Epithelial cell of proximal tubule (primary cell): Measurements from ENCODE around the gene IL12A. TPM values are rescaled to one million over a fixed set of nuclear protein-coding genes. Genes with fewer than 3 reads are reported as not detected.

Experiments
- DNase-seq: peaks from one replicate; pipeline ENCODE4 v3.0.0-alpha.2; 2011; ENCODE audit warnings: low read depth
- H3K4me3 ChIP-seq: 2 replicates; pipeline ENCODE4 v1.5.1; 2011; ENCODE audit warnings: low read depth, mild to moderate bottlenecking, low read length
- total RNA-seq: library from RNA; depleted of rRNA; stranded (reverse); fragments of >200 nt; gene quantifications from 2 replicates; pipeline ENCODE4 v1.2.3, GENCODE V29; 2015
- TF ChIP-seq, protein P1 (sequence below): conservative IDR thresholded peaks from 2 replicates; pipeline ENCODE4 v1.5.1; 2012; ENCODE audit warnings: low read depth, mild to moderate bottlenecking, low read length

IL12A gene
- total RNA-seq, 1 donor from 2014 or later = 8.1 TPM

DNA sequence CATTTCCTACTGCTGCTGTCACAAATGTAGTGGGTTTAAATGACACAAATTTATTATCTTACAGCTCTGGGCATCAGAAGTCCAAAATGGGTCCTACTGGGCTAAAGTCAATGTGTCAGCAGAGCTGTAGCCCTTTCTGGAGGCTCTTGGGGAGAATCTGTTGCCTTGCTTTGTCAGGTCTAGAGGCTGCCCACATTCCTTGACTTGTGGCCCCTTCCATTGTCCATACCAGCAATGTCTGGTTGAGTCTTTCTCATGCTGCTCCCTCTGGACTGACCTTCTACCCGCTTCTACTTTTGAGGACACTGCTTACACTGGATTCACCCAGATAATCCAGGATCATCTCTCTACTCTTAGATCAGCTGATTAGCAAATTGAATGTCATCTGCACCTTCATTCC lies 3.0 kb downstream of the IL12A start:
- H3K4me3 ChIP-seq = no peak overlapping the region
- TF ChIP-seq, protein P1, sequence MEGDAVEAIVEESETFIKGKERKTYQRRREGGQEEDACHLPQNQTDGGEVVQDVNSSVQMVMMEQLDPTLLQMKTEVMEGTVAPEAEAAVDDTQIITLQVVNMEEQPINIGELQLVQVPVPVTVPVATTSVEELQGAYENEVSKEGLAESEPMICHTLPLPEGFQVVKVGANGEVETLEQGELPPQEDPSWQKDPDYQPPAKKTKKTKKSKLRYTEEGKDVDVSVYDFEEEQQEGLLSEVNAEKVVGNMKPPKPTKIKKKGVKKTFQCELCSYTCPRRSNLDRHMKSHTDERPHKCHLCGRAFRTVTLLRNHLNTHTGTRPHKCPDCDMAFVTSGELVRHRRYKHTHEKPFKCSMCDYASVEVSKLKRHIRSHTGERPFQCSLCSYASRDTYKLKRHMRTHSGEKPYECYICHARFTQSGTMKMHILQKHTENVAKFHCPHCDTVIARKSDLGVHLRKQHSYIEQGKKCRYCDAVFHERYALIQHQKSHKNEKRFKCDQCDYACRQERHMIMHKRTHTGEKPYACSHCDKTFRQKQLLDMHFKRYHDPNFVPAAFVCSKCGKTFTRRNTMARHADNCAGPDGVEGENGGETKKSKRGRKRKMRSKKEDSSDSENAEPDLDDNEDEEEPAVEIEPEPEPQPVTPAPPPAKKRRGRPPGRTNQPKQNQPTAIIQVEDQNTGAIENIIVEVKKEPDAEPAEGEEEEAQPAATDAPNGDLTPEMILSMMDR = no peak
- DNase-seq = no peak

DNA sequence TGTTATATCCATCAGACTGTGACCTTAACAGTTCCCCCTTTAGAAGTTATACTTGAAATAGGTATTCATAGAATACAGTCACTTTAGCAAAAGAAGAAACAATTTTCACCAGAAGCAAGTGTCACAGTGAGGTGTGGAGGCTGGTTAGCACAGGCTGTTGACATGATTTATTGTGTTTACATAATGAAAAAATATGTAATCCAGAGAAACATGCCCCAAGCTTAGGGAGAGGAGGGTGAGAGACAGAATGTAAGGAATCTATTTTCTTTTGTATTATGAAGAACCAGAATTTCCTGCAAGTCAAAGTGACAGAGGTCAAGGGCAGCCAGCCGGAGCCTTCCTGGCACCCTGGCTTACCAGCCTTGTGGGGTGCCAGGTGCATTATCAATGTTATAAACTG lies 4.0 kb downstream of the IL12A start:
- DNase-seq = no peak
- TF ChIP-seq, protein P1 = no peak
- no peak overlapping the region for H3K4me3 ChIP-seq

DNA sequence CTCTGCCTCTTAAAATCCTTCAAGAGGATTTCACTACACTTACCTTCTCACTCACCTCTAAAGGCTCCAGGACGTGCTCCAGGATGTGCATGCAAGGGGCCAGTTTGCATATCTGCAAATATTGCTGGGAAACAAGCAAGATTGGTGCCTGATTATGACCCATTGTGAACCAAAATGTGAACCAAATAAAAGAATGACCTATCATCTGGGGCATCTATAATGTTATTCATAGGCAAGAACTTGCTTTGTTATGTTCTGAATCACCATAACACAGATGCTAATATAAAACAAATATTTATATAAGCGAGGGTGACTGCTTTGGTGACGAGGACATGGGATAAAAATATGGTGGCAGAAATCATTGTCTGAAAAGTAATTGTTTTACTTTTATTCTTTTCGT lies 5.5 kb downstream of the IL12A start:
- H3K4me3 ChIP-seq = no peak overlapping the region
- DNase-seq = no peak
- TF ChIP-seq, protein P1 = no peak

DNA sequence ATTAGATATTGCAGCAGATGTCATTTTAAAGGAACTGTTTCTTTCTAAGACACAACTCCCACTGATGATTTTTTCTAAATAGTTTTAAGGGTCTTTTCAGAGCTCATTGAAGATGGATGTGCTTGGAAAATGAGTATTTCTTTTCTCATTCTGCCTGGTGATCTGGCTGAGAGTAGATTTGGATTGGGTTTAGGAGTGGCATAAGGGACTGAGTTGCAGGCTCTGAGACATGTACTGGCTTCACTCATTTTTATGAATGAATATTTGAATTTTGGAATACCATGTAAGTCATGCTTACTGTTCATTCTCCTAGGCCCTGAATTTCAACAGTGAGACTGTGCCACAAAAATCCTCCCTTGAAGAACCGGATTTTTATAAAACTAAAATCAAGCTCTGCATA lies 6.5 kb downstream of the IL12A start:
- H3K4me3 ChIP-seq = no peak overlapping the region
- TF ChIP-seq, protein P1 = no peak
- no peak for DNase-seq

DNA sequence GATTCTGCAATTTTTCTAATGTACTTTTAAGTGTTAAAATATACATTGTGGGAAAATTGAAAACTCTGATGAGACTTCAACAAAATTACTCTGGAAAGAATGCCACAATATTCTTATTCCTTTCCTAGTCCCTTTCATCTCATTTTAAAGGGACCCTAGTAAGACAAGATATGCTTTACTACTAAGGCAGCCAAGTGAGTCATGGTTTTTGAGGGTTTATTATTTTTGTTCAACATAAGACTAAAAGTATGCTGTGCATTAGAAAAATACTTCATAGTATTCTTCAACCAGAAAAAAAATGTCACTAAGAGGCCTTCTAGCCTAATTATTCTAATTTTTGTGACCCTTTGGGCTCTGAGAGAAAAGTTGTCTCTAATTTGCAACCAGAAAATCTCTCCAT lies 7.4 kb downstream of the IL12A start:
- no peak for DNase-seq
- TF ChIP-seq, protein P1 = no peak
- no peak overlapping the region for H3K4me3 ChIP-seq

DNA sequence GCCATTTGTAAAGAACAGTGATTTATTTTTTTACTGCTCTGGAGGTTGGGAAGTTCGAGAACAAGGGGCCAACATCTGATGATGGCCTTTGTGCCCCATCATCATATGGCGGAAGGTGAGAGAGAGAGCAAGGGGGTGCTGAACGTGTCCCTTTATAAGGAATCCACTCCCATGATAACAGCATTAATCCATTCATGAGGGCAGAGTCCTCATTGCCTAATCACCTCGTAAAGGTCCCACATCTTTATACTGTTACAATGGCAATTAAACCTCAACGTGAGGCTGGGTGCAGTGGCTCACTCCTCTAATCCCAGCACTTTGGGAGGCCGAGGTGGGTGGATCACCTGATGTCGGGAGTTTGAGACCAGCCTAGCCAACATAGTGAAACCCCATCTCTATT lies 8.3 kb downstream of the IL12A start:
- TF ChIP-seq, protein P1 = no peak
- H3K4me3 ChIP-seq = no peak overlapping the region
- DNase-seq = no peak

DNA sequence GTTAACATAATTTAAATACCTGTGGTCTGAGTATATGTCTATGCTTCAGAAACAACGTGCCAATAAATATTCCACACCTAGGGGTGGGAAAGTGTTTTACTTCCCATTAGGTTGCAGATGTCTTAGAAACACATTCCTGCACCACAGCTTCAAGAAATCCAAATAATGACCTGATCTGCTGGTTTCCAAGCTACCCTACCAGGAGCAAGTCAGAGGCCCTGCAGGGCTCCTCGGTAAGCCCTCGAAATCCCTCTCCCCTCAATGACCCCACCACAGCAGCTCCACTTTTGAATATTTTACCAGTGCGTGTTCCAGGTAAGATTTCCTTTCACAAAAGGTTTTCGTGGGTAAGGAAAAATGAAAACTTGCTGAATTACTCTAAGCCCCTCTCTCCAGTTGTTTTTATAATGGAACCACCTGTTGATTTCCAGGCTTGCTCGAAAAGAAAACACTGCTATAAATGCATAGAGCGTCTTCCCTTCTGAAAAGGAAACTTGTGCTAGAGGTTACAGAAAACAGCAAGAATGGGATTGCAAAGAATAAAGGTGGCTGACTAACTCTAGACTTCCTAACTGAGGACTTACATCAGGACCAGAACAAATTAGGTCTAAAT lies 12.6 kb downstream of the IL12A start:
- no peak overlapping the region for H3K4me3 ChIP-seq
- TF ChIP-seq, protein P1 = no peak
- DNase-seq = no peak
